D721Med (cell line): ENCODE measurements around the gene CYP19A1.

Experiments
- DNase-seq: peaks from one replicate; pipeline ENCODE4 v3.0.0; 2011; ENCODE audit warnings: low spot score; ENCODE audit not compliant: insufficient read length
- FAIRE-seq: peaks from 2 replicates; lab custom pipeline; 2011; peaks lifted over from hg19 to GRCh38; lab: Jason Lieb, UNC
- TF ChIP-seq, protein P1 (sequence below): IDR thresholded peaks from 2 replicates; pipeline ENCODE4 v1.5.1; 2012; ENCODE audit warnings: mild to moderate bottlenecking, control low read depth; ENCODE audit not compliant: insufficient read depth; ENCODE audit errors: missing control alignments

CYP19A1 gene

DNA sequence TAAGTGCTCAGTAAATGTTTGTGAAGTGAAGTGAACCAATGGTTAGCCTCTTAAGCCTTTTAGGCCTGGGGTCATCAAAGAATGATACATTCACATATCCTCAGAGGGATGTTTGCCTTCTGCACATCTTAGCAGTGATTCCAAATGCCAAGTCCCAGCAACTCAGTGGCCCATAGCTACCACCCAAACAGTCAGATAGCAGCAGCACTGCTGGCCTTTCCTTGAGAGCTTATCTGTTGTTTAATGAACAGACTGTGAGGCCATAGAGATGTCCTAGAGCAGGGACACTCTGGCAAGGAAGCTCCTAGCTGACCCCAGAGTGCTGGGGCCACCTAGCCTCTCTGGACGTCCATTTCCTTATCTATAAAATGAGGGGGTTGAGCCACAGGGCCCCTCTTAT is 86.8 kb downstream of the CYP19A1 start:
- no peak for DNase-seq

GRCh38 chr15:51250217-51251011 is 88.0 kb downstream of the CYP19A1 start:
- DNase-seq (no peak), FAIRE-seq (no peak)
- TF ChIP-seq, protein P1, sequence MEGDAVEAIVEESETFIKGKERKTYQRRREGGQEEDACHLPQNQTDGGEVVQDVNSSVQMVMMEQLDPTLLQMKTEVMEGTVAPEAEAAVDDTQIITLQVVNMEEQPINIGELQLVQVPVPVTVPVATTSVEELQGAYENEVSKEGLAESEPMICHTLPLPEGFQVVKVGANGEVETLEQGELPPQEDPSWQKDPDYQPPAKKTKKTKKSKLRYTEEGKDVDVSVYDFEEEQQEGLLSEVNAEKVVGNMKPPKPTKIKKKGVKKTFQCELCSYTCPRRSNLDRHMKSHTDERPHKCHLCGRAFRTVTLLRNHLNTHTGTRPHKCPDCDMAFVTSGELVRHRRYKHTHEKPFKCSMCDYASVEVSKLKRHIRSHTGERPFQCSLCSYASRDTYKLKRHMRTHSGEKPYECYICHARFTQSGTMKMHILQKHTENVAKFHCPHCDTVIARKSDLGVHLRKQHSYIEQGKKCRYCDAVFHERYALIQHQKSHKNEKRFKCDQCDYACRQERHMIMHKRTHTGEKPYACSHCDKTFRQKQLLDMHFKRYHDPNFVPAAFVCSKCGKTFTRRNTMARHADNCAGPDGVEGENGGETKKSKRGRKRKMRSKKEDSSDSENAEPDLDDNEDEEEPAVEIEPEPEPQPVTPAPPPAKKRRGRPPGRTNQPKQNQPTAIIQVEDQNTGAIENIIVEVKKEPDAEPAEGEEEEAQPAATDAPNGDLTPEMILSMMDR = no peak

More for the DNA sequence above, 86.8 kb downstream of the CYP19A1 start:
- no peak for FAIRE-seq
- TF ChIP-seq, protein P1 = no peak

GRCh38 chr15:51245628-51246027 is 92.8 kb downstream of the CYP19A1 start:
- no peak for FAIRE-seq
- TF ChIP-seq, protein P1 = no peak

DNA sequence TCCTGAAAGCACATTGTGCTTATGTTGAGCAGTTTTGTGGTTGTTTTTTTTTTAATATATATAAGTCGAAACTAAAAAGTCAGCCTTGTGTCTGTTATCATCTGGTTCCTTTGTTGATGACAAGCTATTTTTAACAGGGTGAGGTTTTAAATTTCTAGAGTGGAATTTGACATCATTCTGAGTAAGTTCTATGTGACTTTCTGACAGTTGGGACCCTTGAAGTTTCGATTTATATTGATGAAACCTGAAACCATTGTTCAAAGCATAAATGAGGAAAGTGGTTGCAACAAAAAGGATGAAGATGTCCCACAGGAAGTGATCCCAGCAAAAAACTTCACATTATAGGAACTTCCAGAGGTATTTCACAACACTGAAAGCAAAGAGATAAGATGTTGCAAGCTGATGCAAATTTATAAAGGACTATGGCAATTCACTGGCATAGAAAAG is 94.0 kb downstream of the CYP19A1 start:
- DNase-seq (no peak), FAIRE-seq (no peak)
- TF ChIP-seq, protein P1 = no peak

More at GRCh38 chr15:51245628-51246027, 92.8 kb downstream of the CYP19A1 start:
- no peak for DNase-seq

DNA sequence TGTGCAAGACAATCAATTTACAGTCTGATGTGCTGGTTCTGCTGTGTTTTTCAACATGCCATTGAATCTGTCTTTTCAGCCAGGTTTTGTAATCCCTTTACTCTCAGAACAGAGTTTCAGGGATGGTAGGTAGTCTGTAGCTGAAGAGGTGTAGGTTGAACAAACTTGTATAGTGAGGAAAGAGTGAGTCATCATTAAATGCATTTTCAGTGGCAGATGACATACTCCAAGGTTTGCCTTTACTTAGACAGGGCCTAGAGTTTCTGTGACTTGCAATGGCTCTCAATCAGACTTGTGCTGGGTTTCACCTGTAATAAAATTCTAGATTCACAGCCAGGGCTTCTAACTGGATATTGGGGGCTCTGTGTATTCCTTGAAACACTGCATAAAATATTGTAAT is 94.6 kb downstream of the CYP19A1 start:
- DNase-seq (no peak), FAIRE-seq (no peak)
- TF ChIP-seq, protein P1 = no peak

- DNase-seq (no peak), FAIRE-seq (peak; percentile 60)
- TF ChIP-seq, protein P1 = no peak
These were observed 98.3 kb downstream of the CYP19A1 start for GRCh38 chr15:51240066-51240465.

- TF ChIP-seq, protein P1 = no peak
- FAIRE-seq (no peak), DNase-seq (no peak)
These were observed 100.6 kb downstream of the CYP19A1 start for GRCh38 chr15:51237816-51238215.
